OCI-LY1 (cell line): ENCODE measurements around the gene SNED1.

Experiments used
- H2AFZ ChIP-seq: fragments of 200-600 bp; sonication (generic), shearing (Covaris generic); 2 replicates; pipeline ENCODE4 v1.6.0; 2014; ENCODE audit warnings: antibody characterized with exemption, mild to moderate bottlenecking, low read length
- H3F3A ChIP-seq: fragments of 200-600 bp; sonication (generic), shearing (Covaris generic); 2 replicates; pipeline ENCODE4 v1.6.0; 2014; ENCODE audit warnings: mild to moderate bottlenecking, antibody characterized with exemption, low read length, moderate library complexity; ENCODE audit not compliant: insufficient read depth
- H3K27ac ChIP-seq: fragments of 200-600 bp; sonication (generic); 2 replicates; pipeline ENCODE4 v1.5.1; 2014; ENCODE audit warnings: low read length, mixed run types, mild to moderate bottlenecking, low read depth; ENCODE audit not compliant: poor library complexity, severe bottlenecking
- H3K27me3 ChIP-seq: fragments of 200-600 bp; sonication (generic); 2 replicates; pipeline ENCODE4 v1.6.0; 2014; ENCODE audit warnings: antibody characterized with exemption, mild to moderate bottlenecking, low read length, moderate library complexity; ENCODE audit not compliant: insufficient read depth
- H3K36me3 ChIP-seq: fragments of 200-600 bp; sonication (generic); 2 replicates; pipeline ENCODE4 v1.6.1; 2014; ENCODE audit warnings: mild to moderate bottlenecking, antibody characterized with exemption, low read length, moderate library complexity, mixed read lengths; ENCODE audit not compliant: insufficient read depth
- H3K4me1 ChIP-seq: fragments of 200-600 bp; sonication (generic); 2 replicates; pipeline ENCODE4 v1.5.1; 2014; ENCODE audit warnings: mild to moderate bottlenecking, low read length, moderate library complexity; ENCODE audit not compliant: insufficient read depth, severe bottlenecking
- H3K4me2 ChIP-seq: fragments of 200-600 bp; sonication (generic), shearing (Covaris generic); 2 replicates; pipeline ENCODE4 v1.6.1; 2014; ENCODE audit warnings: low read length
- H3K4me3 ChIP-seq: fragments of 200-600 bp; sonication (generic); 2 replicates; pipeline ENCODE4 v1.5.1; 2014; ENCODE audit warnings: low read length, low read depth, mild to moderate bottlenecking, mixed read lengths; ENCODE audit not compliant: poor library complexity, severe bottlenecking
- H3K79me2 ChIP-seq: fragments of 200-600 bp; shearing (Covaris generic); 2 replicates; pipeline ENCODE4 v1.6.1; 2016; ENCODE audit warnings: mixed run types, low read length, mixed read lengths; ENCODE audit not compliant: insufficient read depth
- H3K9ac ChIP-seq: fragments of 200-600 bp; sonication (generic), shearing (Covaris generic); 2 replicates; pipeline ENCODE4 v1.6.1; 2014; ENCODE audit warnings: mild to moderate bottlenecking, low read length, mixed read lengths
- H3K9me2 ChIP-seq: fragments of 200-600 bp; sonication (generic), shearing (Covaris generic); 2 replicates; pipeline ENCODE4 v1.6.1; 2014; ENCODE audit warnings: low read depth, mild to moderate bottlenecking, low read length, mixed read lengths
- H3K9me3 ChIP-seq: fragments of 200-600 bp; shearing (Covaris generic); 2 replicates; pipeline ENCODE4 v1.6.1; 2014; ENCODE audit warnings: low read length, mixed read lengths
- H4K20me1 ChIP-seq: fragments of 200-600 bp; sonication (generic), shearing (Covaris generic); 2 replicates; pipeline ENCODE4 v1.6.0; 2016; ENCODE audit warnings: mild to moderate bottlenecking, low read length; ENCODE audit not compliant: insufficient read depth
- EZH2 ChIP-seq: fragments of 200-600 bp; sonication (generic), shearing (Covaris generic); IDR thresholded peaks from 2 replicates; pipeline ENCODE4 v1.8.0; 2017; ENCODE audit warnings: borderline replicate concordance, mixed run types, mild to moderate bottlenecking, antibody characterized with exemption, low read length, moderate library complexity, mixed read lengths
- TF ChIP-seq, protein P1 (sequence below): fragments of 200-600 bp; sonication (generic), shearing (Covaris generic); IDR thresholded peaks from 2 replicates; pipeline ENCODE4 v1.5.1; 2017; ENCODE audit warnings: mild to moderate bottlenecking, antibody characterized with exemption, low read length, moderate library complexity, mixed read lengths

Gene SNED1

DNA sequence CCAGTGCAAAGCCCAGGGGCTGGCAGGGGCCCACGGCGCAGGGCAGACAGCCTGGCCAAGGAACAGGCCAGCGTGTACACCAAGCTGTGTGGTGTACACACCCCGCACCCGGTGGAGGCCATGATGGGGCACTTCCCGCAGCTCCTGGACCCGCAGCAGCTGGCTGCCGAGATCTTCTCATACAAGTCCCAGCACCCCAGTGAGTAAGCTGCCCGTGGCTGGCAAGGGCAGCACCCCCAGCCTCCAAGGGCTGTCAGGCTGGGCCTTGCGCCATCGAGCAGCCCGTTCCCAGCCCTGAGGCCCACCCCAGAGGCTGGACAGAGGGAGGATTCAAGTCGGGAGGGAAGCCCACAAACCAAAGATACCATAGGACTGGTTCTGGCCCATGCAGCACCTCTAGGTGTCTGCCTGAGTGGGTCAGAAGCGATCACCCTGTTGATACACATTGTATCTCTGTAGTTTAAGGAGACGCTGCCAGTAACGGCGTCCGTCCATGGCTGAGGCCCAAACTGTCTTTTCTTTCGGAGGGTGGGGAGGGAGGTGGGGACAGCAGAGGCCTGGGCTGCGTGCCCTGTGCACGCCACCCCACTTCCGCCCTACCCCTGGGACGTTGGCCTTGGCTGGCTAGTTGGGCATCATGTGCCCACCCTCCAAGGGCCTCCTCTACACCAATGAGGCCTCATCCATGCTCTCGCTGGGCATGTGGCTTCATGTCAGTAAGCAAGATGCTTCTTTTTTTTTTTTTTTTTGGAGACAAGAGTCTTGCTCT, 120.5 kb downstream of the SNED1 start:
- no peaks in the 10 kb centered on the region for H4K20me1 ChIP-seq
- H3K9me2 ChIP-seq, result no peaks in the 10 kb centered on the region
- H3K4me1 ChIP-seq, result no peaks in the 10 kb centered on the region
- H3K36me3 ChIP-seq, result peaks cover 48% of the 10 kb centered on the region
- no peaks in the 10 kb centered on the region for H3K9me3 ChIP-seq
- no peaks in the 10 kb centered on the region for H3K79me2 ChIP-seq
- H2AFZ ChIP-seq, result no peak overlapping the region
- no peak overlapping the region for H3K4me2 ChIP-seq
- H3K4me3 ChIP-seq, result no peak overlapping the region
- no peak overlapping the region for H3K9ac ChIP-seq
- H3K27me3 ChIP-seq, result no peaks in the 10 kb centered on the region
- no peak for TF ChIP-seq EZH2
- TF ChIP-seq, protein P1, sequence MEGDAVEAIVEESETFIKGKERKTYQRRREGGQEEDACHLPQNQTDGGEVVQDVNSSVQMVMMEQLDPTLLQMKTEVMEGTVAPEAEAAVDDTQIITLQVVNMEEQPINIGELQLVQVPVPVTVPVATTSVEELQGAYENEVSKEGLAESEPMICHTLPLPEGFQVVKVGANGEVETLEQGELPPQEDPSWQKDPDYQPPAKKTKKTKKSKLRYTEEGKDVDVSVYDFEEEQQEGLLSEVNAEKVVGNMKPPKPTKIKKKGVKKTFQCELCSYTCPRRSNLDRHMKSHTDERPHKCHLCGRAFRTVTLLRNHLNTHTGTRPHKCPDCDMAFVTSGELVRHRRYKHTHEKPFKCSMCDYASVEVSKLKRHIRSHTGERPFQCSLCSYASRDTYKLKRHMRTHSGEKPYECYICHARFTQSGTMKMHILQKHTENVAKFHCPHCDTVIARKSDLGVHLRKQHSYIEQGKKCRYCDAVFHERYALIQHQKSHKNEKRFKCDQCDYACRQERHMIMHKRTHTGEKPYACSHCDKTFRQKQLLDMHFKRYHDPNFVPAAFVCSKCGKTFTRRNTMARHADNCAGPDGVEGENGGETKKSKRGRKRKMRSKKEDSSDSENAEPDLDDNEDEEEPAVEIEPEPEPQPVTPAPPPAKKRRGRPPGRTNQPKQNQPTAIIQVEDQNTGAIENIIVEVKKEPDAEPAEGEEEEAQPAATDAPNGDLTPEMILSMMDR, result no peak
- H3F3A ChIP-seq, result peaks cover 4% of the 10 kb centered on the region; the same call in 1 of the 2 replicates
- no peak overlapping the region for H3K27ac ChIP-seq

DNA sequence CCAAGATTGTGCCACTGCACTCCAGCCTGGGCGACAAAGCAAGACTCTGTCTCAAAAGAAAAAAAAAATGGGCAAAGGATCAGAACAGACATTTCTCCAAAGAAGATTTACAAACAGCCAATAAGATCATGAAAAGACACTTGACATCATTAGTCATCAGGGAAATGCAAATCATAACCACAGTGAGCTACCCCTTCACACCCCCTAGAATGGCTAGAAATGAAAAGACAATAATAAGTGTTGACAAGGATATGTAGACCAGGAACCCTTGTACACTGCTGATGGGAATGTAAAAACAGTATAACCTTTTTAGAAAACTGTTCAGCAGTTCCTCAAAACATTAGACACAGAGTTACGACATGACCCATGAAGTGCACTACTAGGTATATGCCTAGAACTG, 122.0 kb downstream of the SNED1 start:
- H3F3A ChIP-seq, result no peaks in the 10 kb centered on the region
- H3K27me3 ChIP-seq, result no peaks in the 10 kb centered on the region
- no peak overlapping the region for H3K4me2 ChIP-seq
- H3K9me2 ChIP-seq, result no peaks in the 10 kb centered on the region
- H3K36me3 ChIP-seq, result peaks cover 39% of the 10 kb centered on the region
- H3K27ac ChIP-seq, result no peak overlapping the region
- no peak overlapping the region for H3K9ac ChIP-seq
- no peaks in the 10 kb centered on the region for H3K79me2 ChIP-seq
- no peak overlapping the region for H2AFZ ChIP-seq
- no peaks in the 10 kb centered on the region for H3K4me1 ChIP-seq
- no peaks in the 10 kb centered on the region for H4K20me1 ChIP-seq
- TF ChIP-seq, protein P1, result no peak
- no peak for TF ChIP-seq EZH2
- H3K4me3 ChIP-seq, result no peak overlapping the region
- no peaks in the 10 kb centered on the region for H3K9me3 ChIP-seq

DNA sequence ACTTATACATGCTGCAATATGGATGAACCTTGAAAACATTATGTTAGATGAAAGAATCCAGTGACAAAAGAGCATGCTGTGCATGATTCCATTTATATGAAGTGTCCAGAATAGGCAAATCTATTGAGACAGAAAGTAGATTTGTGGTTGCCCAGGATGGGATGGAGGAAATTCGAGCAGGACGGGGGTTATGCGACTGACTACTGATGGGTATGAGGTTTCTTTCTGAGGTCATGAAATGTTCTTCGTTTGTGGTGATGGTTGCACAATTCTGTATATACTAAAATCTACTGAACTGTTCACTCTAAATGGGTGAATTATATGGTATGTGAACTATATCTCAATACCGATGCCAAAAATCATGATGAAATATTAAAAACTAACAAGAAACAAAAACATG, 122.6 kb downstream of the SNED1 start:
- H3K36me3 ChIP-seq, result peaks cover 37% of the 10 kb centered on the region
- H3K9me2 ChIP-seq, result no peaks in the 10 kb centered on the region
- H3K27me3 ChIP-seq, result no peaks in the 10 kb centered on the region

More for the DNA sequence above, 122.6 kb downstream of the SNED1 start:
- Histone ChIP-seq H3K79me2 (no peaks in the 10 kb centered on the region), H2AFZ (no peak overlapping the region), H3K27ac (no peak overlapping the region), H3K9me3 (no peaks in the 10 kb centered on the region), H3F3A (no peaks in the 10 kb centered on the region), H3K9ac (no peak overlapping the region), H3K4me3 (no peak overlapping the region), H4K20me1 (no peaks in the 10 kb centered on the region), H3K4me1 (peaks cover 5% of the 10 kb centered on the region), H3K4me2 (no peak overlapping the region)
- no peak for TF ChIP-seq EZH2
- TF ChIP-seq, protein P1, result no peak
